GM03348 (cell line): ENCODE measurements around the gene AP3B2.
"Not testable (repeated sequence)": the region's sequence is repeated elsewhere in the genome, so short reads cannot be mapped to it uniquely, and the experiment has no call there.

Experiments used
- DNase-seq: peaks from one replicate; pipeline ENCODE4 v3.0.0; 2012; ENCODE audit warnings: low spot score

AP3B2 gene, protein sequence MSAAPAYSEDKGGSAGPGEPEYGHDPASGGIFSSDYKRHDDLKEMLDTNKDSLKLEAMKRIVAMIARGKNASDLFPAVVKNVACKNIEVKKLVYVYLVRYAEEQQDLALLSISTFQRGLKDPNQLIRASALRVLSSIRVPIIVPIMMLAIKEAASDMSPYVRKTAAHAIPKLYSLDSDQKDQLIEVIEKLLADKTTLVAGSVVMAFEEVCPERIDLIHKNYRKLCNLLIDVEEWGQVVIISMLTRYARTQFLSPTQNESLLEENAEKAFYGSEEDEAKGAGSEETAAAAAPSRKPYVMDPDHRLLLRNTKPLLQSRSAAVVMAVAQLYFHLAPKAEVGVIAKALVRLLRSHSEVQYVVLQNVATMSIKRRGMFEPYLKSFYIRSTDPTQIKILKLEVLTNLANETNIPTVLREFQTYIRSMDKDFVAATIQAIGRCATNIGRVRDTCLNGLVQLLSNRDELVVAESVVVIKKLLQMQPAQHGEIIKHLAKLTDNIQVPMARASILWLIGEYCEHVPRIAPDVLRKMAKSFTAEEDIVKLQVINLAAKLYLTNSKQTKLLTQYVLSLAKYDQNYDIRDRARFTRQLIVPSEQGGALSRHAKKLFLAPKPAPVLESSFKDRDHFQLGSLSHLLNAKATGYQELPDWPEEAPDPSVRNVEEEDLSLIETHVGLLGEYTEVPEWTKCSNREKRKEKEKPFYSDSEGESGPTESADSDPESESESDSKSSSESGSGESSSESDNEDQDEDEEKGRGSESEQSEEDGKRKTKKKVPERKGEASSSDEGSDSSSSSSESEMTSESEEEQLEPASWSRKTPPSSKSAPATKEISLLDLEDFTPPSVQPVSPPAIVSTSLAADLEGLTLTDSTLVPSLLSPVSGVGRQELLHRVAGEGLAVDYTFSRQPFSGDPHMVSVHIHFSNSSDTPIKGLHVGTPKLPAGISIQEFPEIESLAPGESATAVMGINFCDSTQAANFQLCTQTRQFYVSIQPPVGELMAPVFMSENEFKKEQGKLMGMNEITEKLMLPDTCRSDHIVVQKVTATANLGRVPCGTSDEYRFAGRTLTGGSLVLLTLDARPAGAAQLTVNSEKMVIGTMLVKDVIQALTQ

DNA sequence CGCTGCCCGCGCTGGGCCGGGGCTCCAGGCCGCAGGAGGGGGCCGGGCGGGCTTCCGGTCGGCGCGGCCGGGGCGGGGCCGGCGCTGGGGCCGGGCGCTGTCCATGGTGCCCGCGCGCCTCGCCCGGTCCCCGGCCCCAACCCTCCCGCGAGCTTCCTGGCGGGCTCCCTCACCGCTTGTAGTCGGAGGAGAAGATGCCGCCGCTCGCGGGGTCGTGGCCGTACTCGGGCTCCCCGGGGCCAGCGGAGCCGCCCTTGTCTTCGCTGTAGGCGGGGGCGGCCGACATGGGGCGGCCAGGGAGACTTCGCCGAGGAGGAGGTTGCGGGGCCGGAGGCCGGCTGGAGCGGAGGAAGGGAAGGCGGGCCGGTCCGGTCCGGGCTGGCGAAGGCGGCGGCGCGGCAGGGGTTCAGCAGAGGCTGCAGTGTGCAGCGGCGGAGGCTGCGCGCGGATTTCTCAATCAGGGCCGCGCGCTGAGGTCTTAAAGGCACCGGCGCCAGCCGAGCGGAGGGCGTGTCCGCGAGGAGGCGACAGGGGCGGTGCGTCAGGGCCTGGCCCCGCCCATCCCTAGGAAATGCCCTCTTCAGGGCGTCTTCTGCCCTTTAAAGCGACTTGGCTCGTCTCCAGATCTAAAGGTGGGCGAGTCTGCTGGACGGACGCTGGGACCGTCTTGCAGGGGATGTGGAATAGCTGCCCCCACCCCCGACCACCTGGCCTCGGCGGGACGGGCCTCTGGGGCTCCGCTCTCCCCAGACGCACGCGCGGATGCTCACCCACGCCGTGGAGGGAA lies at the start of gene AP3B2:
TSS of gene AP3B2 (minus strand) at position 455 of the 787 bp plus-strand sequence. CDS start at position 286, 169 bp downstream.
- DNase-seq: peak; percentile 95

DNA sequence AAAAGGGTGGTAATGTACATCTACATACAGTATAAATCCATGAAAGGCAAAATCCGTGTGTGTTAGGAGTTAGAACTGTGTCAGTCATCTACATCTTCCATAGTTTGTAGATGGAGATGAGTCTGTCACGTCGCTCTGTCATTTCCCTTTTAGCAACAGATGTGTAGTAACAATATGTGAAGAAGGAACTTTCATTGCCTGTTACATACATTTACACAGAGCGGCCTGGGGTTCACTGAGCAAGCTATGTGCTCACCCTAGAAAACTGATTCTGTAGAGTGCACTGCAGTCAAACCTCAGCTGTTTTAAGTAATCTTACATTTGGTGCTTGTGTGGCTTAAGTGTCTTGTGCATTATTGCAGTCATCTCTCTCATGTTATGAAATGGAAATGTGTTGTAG lies 41.6 kb upstream of the AP3B2 start:
- DNase-seq: no peak

DNA sequence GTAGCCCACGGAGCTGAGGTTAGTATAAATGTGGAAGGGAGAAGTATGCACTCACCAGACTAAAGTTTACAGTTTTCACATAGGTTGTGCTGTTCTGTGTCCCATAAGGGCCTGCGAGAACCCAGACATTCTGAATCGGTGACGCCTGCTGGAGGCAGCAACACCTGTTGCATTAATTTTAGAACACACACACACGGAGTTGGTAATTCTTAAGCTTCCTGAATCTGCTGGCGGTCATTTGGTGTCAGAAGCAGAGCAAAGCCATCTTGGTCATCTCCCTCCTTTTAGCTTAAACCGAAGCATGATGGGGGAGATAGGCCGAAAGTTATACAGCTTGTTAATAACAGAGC lies 41.1 kb upstream of the AP3B2 start:
- peak; percentile 19 for DNase-seq

DNA sequence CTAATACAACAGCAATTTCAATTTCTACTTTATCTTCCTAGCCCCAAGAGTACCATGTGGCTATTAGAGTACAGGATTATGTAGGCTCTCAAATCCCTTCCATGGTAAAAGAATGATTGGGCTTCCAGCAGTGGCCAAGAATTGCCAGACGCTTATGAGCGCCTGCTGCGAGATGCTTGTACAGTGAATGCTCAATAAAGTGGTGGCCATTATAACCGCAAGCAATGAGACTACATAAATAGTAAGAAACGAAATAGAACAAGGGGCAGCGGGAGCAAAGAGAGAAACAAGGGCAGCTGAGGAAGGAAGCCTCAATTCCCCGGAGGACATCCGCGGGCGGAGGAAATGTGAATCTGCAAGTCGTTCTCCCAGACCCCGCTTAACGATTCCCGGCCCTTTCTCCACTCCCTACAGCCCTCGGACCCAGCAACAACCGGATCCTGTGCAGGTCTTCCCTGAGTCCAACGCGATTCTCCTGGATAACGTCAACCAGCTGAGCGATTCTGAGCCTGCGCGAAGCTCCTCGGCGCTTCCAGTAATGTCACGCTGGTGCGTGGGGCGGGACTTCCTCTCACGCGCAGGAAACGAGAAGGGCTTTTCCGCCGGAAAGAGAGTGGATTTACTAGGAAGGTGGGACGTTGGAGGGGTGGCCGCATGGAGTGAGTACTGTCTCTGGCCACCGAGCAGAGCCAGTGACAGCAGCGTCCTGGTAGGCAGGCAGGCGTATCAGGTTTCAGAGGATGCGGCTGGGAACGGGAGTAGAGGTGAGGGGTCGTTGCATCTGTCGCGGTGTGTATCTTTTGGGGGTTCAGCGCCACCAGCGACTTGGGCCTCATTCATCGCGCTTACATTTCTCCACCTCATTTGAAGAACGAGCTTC lies 40.5 kb upstream of the AP3B2 start:
- DNase-seq: peak; percentile 96

DNA sequence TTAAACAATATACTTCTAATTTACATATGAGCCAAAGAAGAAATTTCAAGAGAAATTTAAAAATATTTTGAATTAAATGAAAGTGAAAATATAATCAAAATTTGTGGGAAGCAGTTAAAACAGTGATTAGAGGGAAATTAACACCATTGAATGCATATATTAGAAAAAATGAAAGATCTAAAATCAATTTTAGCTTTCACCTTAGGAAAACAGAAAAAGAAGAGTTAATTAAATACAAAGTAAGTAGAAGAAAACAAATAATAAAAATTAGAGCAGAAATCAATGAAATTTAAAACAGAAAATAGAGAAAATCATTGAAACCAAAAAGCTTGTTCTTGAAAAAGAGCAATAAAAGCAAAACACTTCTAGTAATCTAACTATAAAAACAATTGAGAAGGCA lies 38.6 kb upstream of the AP3B2 start:
- no peak for DNase-seq

DNA sequence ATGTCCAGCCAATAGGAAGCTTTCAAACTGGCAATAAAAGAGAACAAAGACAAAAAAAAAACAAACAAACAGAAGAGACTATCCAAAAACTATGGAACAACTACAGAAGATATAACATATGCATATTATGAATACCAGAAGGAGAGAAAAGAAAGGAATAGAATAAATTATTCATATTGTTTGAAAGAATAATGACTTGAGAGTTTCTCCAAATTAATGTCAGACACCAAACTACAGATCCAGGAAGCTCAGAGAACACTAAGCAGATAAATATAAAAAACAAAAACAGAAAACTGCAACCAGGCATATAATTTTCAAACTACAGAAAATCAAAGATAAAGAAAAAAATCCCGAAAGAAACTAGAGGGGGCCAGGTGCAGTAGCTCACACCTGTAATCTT lies 34.1 kb upstream of the AP3B2 start:
- no peak for DNase-seq

DNA sequence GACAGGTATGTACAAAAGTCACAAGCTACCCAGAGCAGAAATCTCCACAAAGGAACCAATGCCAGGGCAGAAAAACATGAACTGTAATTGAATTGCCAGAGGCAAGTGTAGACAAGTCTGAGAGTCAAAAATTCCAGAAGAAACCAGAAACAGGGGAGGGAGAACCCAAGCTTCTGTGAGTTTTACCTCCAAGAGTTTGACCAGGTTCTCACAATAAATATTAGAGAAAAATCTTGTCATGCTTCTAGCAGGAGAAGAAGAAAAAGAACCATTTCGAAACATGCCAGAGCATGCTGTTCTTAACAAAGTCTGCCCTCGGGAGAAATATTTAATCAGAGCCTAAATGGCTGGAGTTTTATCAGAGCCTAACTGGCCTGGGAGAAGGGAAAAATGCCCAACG lies 32.5 kb upstream of the AP3B2 start:
- DNase-seq: no peak

DNA sequence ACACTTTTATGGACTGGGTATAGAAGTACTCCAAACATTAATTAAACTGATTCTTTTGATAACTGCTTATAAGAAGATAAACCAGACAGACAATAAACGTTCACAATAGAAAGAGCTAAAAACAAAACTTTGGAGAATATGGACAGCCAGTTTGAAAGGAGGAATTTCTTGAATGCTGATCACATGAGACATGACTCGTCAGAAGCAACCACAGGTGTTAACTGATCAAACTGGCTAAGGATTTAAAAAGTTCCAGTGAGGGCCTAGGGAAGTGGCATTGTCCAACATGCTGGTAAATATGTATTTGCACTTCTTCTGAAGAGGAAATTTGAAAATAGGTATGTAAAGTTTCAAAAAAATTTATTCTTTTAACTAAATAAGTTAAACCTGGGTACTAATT lies 29.4 kb upstream of the AP3B2 start:
- no peak for DNase-seq

DNA sequence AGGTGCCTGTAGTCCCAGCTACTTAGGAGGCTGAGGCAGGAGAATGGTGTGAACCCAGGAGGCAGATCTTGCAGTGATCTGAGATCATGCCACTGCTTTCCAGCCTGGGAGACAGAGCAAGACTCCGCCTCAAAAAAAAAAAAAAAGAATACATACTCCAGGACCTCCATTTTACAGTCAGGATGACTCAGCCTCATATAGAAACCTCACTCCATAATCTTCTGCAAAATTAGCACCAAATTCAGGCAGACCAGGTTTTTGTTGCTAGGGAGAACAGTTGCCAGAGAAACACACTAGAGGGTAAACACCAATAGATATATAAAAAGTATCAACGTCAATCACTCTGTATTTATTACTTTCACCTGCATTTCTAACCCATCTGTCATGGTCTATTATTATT lies 28.3 kb upstream of the AP3B2 start:
- DNase-seq: no peak

DNA sequence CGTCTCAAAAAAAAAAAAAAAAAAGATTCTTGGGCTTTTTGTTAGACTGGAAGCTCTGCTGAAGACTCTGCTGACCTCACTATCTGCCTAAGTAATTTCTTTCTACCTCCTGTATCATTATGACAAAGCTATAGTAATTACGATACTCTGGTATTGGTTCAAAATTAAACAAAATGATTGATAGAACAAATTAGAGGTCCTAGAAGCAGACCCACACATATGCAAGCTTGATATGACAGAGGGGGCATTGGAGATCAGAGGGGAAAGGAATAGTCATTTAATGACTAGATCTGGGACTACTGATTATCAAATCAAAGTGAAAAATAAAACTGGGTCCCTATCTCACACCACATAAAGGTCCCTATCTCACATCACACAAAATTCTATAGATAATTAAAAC lies 21.9 kb upstream of the AP3B2 start:
- no peak for DNase-seq

DNA sequence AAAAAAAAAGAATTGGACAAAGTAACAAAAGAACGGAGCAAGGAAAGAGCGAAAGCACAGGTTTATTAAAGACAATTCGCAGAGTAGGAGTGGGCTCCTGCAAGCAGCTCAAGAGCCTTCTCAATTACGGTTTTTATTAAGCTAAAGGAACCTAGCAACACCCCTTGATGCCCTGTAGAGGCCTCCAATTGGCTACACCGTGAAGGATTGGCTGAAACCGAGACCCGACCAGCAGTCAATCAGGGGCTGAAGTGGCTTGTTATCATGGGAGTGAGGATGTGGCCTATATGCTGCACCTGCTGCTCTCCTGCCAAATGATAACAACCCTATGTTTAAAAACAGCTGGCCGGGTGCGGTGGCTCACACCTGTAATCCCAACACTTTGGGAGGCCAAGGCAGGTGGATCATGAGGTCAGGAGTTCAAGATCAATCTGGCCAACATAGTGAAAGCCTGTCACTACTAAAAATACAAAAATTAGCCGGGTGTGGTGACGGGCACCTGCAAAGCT lies 20.4 kb upstream of the AP3B2 start:
- DNase-seq: no peak

DNA sequence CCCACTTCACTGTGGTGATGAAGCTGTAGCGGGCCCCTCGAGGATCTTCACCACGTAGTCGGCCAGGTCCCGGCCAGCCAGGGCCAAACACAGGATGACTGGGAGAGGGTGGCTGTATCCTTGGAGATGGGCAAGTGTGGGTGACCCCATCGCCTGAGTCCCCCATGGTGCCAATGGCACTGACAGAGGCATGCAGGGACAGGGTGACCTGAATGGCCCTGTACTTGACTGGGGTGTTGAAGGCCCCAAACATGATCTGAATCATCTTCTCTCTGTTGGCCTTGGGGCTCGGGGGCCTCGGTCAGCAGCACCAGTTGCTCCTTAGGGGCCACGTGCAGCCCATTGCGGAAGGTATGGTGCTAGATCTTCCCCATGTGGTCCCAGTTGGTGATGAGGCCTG lies 17.1 kb upstream of the AP3B2 start:
- no peak for DNase-seq

DNA sequence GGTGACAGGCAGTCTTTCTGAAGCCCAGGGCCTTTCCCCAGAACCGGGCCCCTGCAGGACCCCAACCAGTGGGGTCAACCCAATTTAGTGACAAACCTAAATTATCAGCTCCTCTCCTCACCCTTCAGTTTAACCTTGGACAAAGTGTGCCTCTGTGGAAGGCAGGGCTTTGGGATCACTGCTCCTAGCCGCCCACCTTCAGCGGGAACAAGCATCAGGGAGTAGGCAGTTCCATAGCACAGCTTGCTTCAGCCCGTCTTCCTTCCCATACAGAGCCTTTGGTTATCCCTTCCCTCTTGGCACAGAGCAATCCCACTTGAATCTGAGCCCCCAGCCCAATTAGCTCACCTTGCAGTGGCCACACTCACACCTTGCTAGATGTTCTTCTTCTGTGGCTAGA lies 5.3 kb upstream of the AP3B2 start:
- no peak for DNase-seq

DNA sequence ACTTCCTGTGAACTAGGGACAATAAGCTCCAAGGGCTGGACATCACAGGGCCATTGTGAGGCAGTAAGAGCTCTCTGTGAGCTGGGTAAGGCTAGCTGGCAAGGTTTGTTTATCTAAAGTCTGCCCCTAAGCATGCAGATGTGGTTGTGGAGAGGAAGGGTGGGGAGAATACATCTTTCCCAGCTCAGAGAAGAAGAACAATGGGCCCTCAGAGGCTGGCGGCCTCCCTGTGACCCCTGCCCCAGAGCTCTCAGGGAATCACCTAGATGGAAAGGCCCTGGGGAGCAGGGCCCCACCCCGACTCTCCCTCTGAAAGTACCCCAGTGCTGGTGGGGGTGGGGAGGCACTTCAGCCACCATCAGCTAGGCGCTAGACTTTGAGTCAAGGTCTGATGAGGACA lies 4.3 kb upstream of the AP3B2 start:
- no peak for DNase-seq

DNA sequence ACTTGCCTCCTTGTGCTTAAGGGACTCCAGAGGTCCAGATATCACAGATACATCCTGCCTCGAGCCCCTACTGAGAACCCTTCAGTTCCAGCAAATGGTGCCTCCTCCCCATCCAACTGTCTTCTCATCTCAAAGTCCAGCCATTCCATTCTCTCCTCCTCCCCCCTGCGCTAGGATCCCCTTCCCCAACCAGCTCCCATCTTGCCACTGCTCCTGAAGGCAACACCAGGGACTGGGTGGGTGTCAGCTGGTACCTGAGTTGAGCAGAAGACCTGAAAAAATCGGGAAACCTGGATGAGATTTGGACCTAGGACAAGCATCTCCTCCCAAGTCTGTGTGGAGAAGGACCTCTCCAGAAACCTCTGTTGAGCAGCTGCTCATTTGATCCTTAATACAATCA lies 2.4 kb upstream of the AP3B2 start:
- DNase-seq: no peak

DNA sequence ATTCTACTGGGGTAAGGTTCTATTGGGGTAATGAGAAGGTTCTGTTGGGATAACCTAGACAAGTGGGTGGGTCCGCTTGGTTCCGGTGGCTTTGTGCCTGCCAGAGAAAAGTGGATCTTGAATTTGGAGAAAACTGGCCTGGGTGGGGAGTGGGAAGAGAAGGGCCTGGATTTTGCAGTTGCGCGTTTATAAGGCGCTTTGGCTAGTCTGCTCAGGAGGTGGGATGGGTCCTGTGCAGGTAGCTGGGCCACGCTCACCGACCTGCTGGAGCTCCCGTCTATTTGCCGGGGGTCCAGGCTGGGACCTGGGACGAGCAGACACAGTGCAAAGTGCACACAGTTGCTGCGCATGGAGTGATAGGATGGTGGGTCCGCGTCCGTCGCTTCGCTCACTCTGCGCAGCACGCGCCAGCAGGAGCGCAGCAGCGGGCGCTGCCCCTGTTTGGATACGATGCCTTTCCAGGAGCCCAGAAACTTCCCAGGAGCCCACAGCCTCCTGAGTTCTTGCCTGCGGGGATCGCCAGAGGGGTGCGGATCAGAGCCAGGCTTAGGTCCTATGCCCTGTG lies 1.3 kb upstream of the AP3B2 start:
- DNase-seq: no peak

DNA sequence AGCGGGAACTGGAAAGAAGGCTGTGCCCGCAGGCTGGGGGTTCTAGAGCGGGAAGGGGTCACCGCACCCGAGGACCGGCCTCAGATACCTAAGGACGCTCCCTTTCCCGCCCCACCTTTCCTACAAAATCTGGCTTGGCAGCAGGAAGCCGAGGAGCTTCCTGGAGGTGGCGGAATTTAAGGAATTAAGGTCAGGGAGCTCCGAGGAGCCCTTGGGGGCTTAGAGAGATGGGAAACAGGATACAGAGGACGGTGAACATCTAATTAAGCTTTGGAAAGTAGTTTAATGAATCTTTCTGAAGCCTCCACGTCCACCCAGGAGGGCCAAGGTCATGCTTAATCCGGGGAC lies 507 bp upstream of the AP3B2 start:
- no peak for DNase-seq

DNA sequence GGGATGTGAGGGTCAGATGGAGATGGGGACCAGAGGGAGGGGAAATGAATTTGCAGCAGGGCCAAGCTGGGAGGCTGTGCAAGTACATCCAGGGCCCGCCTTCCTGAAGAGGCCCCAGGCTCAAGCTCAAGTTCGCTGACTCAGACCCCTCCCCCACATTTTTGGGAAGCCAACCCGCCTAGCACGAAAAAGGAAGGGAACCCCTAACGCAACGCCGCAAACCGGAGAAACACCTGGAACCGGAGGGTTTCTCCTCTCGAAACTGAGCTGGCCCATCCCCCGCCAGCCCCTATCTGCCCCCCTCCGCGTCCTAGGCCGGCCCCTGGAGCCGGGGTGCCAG lies 624 bp downstream of the AP3B2 start:
- DNase-seq: no peak

DNA sequence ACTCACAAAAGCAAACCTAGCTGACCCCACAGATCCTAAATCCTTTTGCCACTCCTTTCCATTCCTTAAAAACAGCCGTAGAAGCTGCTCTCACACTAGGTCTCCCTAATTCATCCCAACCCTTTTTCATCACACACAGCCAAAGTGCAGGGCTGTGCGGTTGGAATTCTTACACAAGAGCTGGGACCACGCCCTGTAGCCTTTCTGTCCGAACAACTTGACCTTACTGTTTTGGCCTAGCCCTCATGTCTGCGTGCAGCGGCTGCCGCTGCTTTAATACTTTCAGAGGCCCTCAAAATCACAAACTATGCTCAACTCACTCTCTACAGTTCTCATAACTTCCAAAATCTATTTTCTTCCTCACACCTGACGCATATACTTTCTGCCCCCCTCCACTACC lies 3.8 kb downstream of the AP3B2 start:
- not testable (repeated sequence) for DNase-seq

DNA sequence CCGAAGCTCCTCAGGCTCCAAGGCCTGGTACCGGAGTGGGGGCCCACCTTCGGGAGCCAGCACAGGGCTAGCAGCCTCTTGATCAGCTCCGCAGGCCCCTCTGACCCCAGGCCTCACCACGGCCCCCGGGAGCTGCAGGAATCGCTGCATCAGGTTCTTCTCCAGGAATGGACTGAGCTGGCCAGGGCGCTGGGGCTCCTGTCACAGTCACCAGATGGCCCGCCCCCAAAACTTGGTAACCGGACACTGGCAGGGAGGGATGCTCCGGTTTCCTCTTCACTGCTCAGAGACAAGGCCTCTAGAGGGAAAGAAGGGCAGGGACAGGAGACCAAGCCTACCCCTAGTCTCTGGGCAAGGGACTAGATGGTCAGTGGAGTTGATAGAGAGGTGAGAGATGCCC lies 9.9 kb downstream of the AP3B2 start:
- DNase-seq: no peak
